Thymus (tissue), 11 donors: ENCODE data around the gene NRXN3. TPM values are rescaled to one million over a fixed set of nuclear protein-coding genes. Genes with fewer than 3 reads are reported as not detected.

Experiments
- DNase-seq, 9 donors: peaks; one replicate each; pipeline ENCODE4 v3.0.0-alpha.2; 2013; ENCODE audit warnings: low spot score in 9 of 9, low read depth in 6 of 9, missing footprints in 1 of 9
- H3K27ac ChIP-seq, 2 donors: one replicate each; pipeline ENCODE4 v1.5.1; 2013; ENCODE audit warnings: control low read depth in 1 of 2, low read depth in 1 of 2, low read length in 1 of 2, mild to moderate bottlenecking in 1 of 2, moderate library complexity in 1 of 2
- H3K27me3 ChIP-seq, 2 donors: one replicate each; pipeline ENCODE4 v1.5.1; 2013; ENCODE audit warnings: low read length in 1 of 2; ENCODE audit not compliant: control insufficient read depth in 2 of 2, insufficient read depth in 1 of 2
- H3K36me3 ChIP-seq, 2 donors: one replicate each; pipeline ENCODE4 v1.5.1; 2013; ENCODE audit warnings: low read length in 1 of 2, mild to moderate bottlenecking in 1 of 2, moderate library complexity in 1 of 2; ENCODE audit not compliant: control insufficient read depth in 2 of 2, insufficient read depth in 2 of 2
- H3K4me1 ChIP-seq, 2 donors: one replicate each; pipeline ENCODE4 v1.5.1; 2013; ENCODE audit warnings: low read length in 2 of 2; ENCODE audit not compliant: control insufficient read depth in 2 of 2, insufficient read depth in 2 of 2
- H3K4me3 ChIP-seq, 2 donors: one replicate each; pipeline ENCODE4 v1.5.1; 2013; ENCODE audit warnings: low read length in 2 of 2, control low read depth in 1 of 2, mild to moderate bottlenecking in 1 of 2
- H3K9me3 ChIP-seq, 2 donors: one replicate each; pipeline ENCODE4 v1.5.1; 2013; ENCODE audit warnings: low read length in 1 of 2, mild to moderate bottlenecking in 1 of 2; ENCODE audit not compliant: control insufficient read depth in 2 of 2, insufficient read depth in 1 of 2
- WGBS: extraction: QIAGEN DNeasy Blood & Tissue Kit; methylation state at CpG from one replicate; pipeline ENCODE4 v1.1.7; 2013; 5-methylcytosine and 5-hydroxymethylcytosine counted together
- polyA plus RNA-seq: library from polyadenylated mRNA; stranded (reverse); fragments of 200-250 nt; gene quantifications from one replicate; pipeline ENCODE4 v1.2.3, GENCODE V29; 2013
- total RNA-seq: library from RNA; stranded (reverse); fragments of 120-200 nt; gene quantifications from one replicate; pipeline ENCODE4 v1.2.4, GENCODE V29; 2013
- donor health status: healthy.

The NRXN3 gene
- total and polyA plus RNA-seq, 2 donors: 1.5 to 3.7 TPM

DNA sequence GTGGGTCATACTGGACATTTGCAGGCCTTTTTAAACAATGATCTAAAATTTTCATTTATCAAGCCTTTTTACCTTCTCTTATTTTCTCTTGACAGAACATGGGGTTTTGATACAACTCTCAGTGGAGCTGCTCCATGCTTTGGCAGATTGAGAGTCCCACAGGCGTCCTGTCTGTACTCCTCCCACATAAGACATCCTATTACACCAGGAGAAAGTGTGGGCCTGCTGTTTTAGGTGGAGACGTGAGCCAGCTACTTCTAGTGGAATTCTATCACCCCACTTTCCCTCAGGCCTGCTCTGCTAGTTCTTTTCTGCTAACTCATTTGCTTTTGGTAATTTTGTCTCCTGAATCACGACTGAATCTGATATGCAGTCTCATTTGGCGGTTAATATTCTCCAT is 33.5 kb upstream of the NRXN3 start:
- H3K9me3 ChIP-seq: no peaks in the 10 kb centered on the region
- no peaks in the 10 kb centered on the region for H3K36me3 ChIP-seq
- H3K27ac ChIP-seq: no peak overlapping the region
- no peaks in the 10 kb centered on the region for H3K27me3 ChIP-seq
- no peak overlapping the region for H3K4me3 ChIP-seq
- no peaks in the 10 kb centered on the region for H3K4me1 ChIP-seq
- 91% methylated on average over 4 of the region's 4 CpGs for WGBS
- no peak for DNase-seq

GRCh38 chr14:78141590-78141989 is 28.6 kb upstream of the NRXN3 start:
- H3K4me1 ChIP-seq: no peaks in the 10 kb centered on the region
- H3K4me3 ChIP-seq: no peak overlapping the region
- no peak overlapping the region for H3K27ac ChIP-seq
- DNase-seq: no peak
- H3K27me3 ChIP-seq: no peaks in the 10 kb centered on the region
- WGBS: 90% methylated on average over 2 of the region's 2 CpGs
- H3K36me3 ChIP-seq: no peaks in the 10 kb centered on the region
- no peaks in the 10 kb centered on the region for H3K9me3 ChIP-seq

DNA sequence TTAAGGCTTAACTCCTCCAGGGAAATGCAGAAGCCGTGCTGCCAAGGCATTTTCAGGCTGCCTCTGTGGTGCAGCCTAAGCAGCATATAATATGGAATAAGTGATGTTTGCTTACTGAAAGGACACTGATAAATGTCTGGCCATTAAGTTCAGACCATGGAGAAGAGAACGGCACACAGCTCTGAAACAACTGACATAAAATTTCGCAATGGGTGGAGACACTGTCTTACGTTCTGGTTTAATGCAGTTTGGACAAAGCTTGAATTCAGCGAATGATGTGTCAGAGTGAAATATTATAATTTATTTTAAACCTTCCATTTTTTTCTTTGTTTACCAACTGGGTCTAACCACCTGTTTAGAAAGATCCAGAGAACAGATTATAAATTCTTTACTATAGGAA is 27.2 kb upstream of the NRXN3 start:
- Histone ChIP-seq H3K4me1 (no peaks in the 10 kb centered on the region), H3K27ac (no peak overlapping the region), H3K9me3 (no peaks in the 10 kb centered on the region), H3K4me3 (no peak overlapping the region), H3K27me3 (no peaks in the 10 kb centered on the region), H3K36me3 (no peaks in the 10 kb centered on the region)
- no peak for DNase-seq
- WGBS: 94% methylated on average over 5 of the region's 5 CpGs

GRCh38 chr14:78143489-78144145 is 26.6 kb upstream of the NRXN3 start:
- Histone ChIP-seq H3K27me3 (no peaks in the 10 kb centered on the region), H3K4me3 (no peak overlapping the region), H3K36me3 (no peaks in the 10 kb centered on the region), H3K27ac (no peak overlapping the region), H3K9me3 (no peaks in the 10 kb centered on the region), H3K4me1 (no peaks in the 10 kb centered on the region)
- 84% methylated on average over 7 of the region's 7 CpGs for WGBS
- no peak for DNase-seq

GRCh38 chr14:78152201-78153063 is 17.7 kb upstream of the NRXN3 start:
- Histone ChIP-seq H3K36me3 (no peaks in the 10 kb centered on the region), H3K9me3 (no peaks in the 10 kb centered on the region), H3K27me3 (no peaks in the 10 kb centered on the region), H3K4me3 (no peak overlapping the region), H3K4me1 (no peaks in the 10 kb centered on the region), H3K27ac (no peak overlapping the region)
- no peak for DNase-seq
- WGBS: 59% methylated on average over 14 of the region's 14 CpGs

DNA sequence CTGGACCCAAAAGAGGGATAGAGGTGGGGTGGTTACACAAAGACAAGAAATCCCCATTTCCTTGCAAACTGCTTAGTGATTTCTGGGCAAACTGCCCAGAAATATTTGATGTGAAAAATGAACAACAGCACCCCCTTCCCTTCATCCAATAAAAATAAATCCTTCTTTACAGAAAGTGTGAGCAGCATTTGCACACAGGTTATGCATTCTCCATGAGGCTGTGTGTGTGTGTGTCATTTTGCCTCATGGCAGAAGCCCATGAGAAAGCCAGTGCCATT is 17.2 kb upstream of the NRXN3 start:
- H3K27me3 ChIP-seq: no peaks in the 10 kb centered on the region
- no peak overlapping the region for H3K27ac ChIP-seq
- no peaks in the 10 kb centered on the region for H3K9me3 ChIP-seq
- no peak overlapping the region for H3K4me3 ChIP-seq
- H3K4me1 ChIP-seq: no peaks in the 10 kb centered on the region
- no peak for DNase-seq
- H3K36me3 ChIP-seq: no peaks in the 10 kb centered on the region

DNA sequence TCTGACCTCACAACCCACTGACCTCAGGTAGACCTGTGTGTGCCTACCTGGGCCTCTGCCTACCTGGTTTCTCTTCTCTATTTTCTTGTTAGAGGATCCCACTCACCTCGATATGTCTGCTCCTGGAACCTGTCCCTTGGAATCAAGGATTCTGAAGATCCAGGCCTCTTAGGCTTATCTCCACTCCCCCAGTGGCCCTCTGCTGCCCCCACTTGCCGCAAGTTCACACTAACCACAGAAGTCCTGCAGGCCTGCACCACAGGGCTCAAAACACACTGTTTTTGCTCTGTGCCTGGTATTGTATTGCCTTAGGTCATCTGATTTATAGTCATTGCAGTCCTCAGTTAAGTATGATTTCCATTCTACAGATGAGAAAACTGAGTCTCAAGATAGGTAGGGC is 15.3 kb upstream of the NRXN3 start:
- Histone ChIP-seq H3K36me3 (no peaks in the 10 kb centered on the region), H3K27me3 (no peaks in the 10 kb centered on the region), H3K4me3 (no peak overlapping the region), H3K9me3 (no peaks in the 10 kb centered on the region), H3K27ac (no peak overlapping the region), H3K4me1 (no peaks in the 10 kb centered on the region)
- 93% methylated on average over 2 of the region's 2 CpGs for WGBS
- DNase-seq: no peak

DNA sequence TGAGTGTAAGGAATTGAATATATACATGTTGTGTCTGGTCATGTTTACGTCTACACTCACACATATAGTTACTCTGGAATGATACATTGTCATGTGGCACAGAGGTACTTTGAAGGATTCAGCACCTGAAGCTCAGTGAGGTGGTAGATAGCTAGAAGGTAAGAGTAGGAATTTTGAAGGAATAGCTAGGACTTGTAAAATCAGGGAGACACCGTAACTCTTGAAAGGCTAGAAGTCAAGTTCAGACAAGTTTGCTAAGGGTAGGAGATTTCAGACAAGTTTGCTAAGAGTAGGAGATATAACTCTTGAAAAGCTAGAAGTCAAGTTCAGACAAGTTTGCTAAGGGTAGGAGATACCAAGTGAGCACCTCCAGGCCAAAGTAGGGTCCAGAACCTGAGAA is 14.0 kb upstream of the NRXN3 start:
- Histone ChIP-seq H3K4me3 (no peak overlapping the region), H3K27ac (no peak overlapping the region), H3K9me3 (no peaks in the 10 kb centered on the region), H3K36me3 (no peaks in the 10 kb centered on the region), H3K27me3 (no peaks in the 10 kb centered on the region), H3K4me1 (no peaks in the 10 kb centered on the region)
- DNase-seq: no peak
- WGBS: 86% methylated on average over 2 of the region's 2 CpGs

GRCh38 chr14:78157494-78158437 is 12.4 kb upstream of the NRXN3 start:
- Histone ChIP-seq H3K9me3 (no peaks in the 10 kb centered on the region), H3K27ac (no peak overlapping the region), H3K36me3 (no peaks in the 10 kb centered on the region), H3K4me3 (no peak overlapping the region), H3K27me3 (no peaks in the 10 kb centered on the region), H3K4me1 (no peaks in the 10 kb centered on the region)
- 49% methylated on average over 15 of the region's 15 CpGs for WGBS
- DNase-seq: peak in 6 of 9 donors; percentile 7 to 46 (median 31)
